Measurements from ENCODE around the gene A1BG. TPM values are rescaled to one million over a fixed set of nuclear protein-coding genes. Genes with fewer than 3 reads are reported as not detected.

Gene A1BG
- total RNA-seq, 1 donor from 2014 or later: 10.7 TPM

GRCh38 chr19:58300620-58301019 lies 52.7 kb downstream of the A1BG start:
- DNase-seq (ENCODE audit: low spot score): no peak

GRCh38 chr19:58296104-58296503 lies 57.2 kb downstream of the A1BG start:
- no peak for DNase-seq (ENCODE audit: low spot score)

Other genes with a start within 250 kb of the A1BG start
- 14.8 TPM for gene ZNF329, start 202.7 kb downstream of the A1BG start, total RNA-seq
- gene ZNF274, start 170.4 kb downstream of the A1BG start, total RNA-seq: 29.7 TPM
- 46.4 TPM for gene ZNF544, start 124.6 kb downstream of the A1BG start, total RNA-seq
- gene ZNF8, start 74.5 kb downstream of the A1BG start, total RNA-seq: 8.6 TPM
- 38.8 TPM for gene ERVK3-1, start 48.1 kb downstream of the A1BG start, total RNA-seq
- 3.5 TPM for gene ZSCAN22, start 26.5 kb downstream of the A1BG start, total RNA-seq
- 1.6 TPM for gene ZNF497, start 9.3 kb upstream of the A1BG start, total RNA-seq
- 3.6 TPM for gene ZNF837, start 27.5 kb upstream of the A1BG start, total RNA-seq
- gene RPS5, start 33.8 kb upstream of the A1BG start, total RNA-seq: 1,165 TPM
- 1.8 TPM for gene RNF225, start 42.2 kb upstream of the A1BG start, total RNA-seq
- 11.5 TPM for gene ZNF584, start 55.2 kb upstream of the A1BG start, total RNA-seq
- 8.0 TPM for gene ZNF132, start 86.7 kb upstream of the A1BG start, total RNA-seq
- 8.1 TPM for gene ZNF324B, start 98.1 kb upstream of the A1BG start, total RNA-seq
- gene ZNF324, start 113.6 kb upstream of the A1BG start, total RNA-seq: 14.7 TPM
- 18.0 TPM for gene ZNF446, start 122.9 kb upstream of the A1BG start, total RNA-seq
- gene SLC27A5, start 158.5 kb upstream of the A1BG start, total RNA-seq: 16.5 TPM
- 14.9 TPM for gene ZBTB45, start 166.3 kb upstream of the A1BG start, total RNA-seq
- gene TRIM28, start 190.6 kb upstream of the A1BG start, total RNA-seq: 329 TPM
- 137 TPM for gene CHMP2A, start 201.6 kb upstream of the A1BG start, total RNA-seq
- gene UBE2M, start 205.1 kb upstream of the A1BG start, total RNA-seq: 60.7 TPM
- gene MZF1, start 219.8 kb upstream of the A1BG start, total RNA-seq: 43.4 TPM

Measured in ureter (tissue), 1 donor.